Smooth muscle cell (in vitro differentiated cells): ENCODE results near the gene SMPDL3B. TPM values are rescaled to one million over a fixed set of nuclear protein-coding genes. Genes with fewer than 3 reads are reported as not detected.
A peak's percentile ranks its signal among the peaks of the same experiment; 100 is the strongest.

Source experiments
- DNase-seq: peaks from one replicate; lab custom pipeline; 2025; ENCODE audit not compliant: unreplicated experiment; lab: John Stamatoyannopoulos, UW
- H2AFZ ChIP-seq: fragments of 200-600 bp; sonication (generic); 2 replicates; pipeline ENCODE4 v1.6.0; 2016; ENCODE audit warnings: antibody characterized with exemption, low read depth, mild to moderate bottlenecking
- H3F3A ChIP-seq: fragments of 200-600 bp; sonication (generic); 2 replicates; pipeline ENCODE4 v1.6.0; 2017; ENCODE audit warnings: antibody characterized with exemption, low read depth
- H3K27ac ChIP-seq: fragments of 200-600 bp; sonication (generic); 2 replicates; pipeline ENCODE4 v1.5.1; 2016; ENCODE audit warnings: low read depth, mild to moderate bottlenecking
- H3K27me3 ChIP-seq: fragments of 200-600 bp; sonication (generic); 2 replicates; pipeline ENCODE4 v1.6.1; 2016; ENCODE audit warnings: low read depth, mild to moderate bottlenecking
- H3K36me3 ChIP-seq: fragments of 200-600 bp; sonication (generic); 2 replicates; pipeline ENCODE4 v1.5.1; 2016; ENCODE audit warnings: low read depth
- H3K4me1 ChIP-seq: fragments of 200-600 bp; sonication (generic); 2 replicates; pipeline ENCODE4 v1.5.1; 2016; ENCODE audit warnings: low read depth
- H3K4me2 ChIP-seq: fragments of 200-600 bp; sonication (generic); 2 replicates; pipeline ENCODE4 v1.6.0; 2016; ENCODE audit warnings: mild to moderate bottlenecking
- H3K4me3 ChIP-seq: fragments of 200-600 bp; sonication (generic); 2 replicates; pipeline ENCODE4 v1.5.1; 2016; ENCODE audit warnings: mild to moderate bottlenecking
- H3K79me2 ChIP-seq: fragments of 200-600 bp; sonication (generic); 2 replicates; pipeline ENCODE4 v1.6.0; 2016; ENCODE audit warnings: low read depth, mild to moderate bottlenecking
- H3K9ac ChIP-seq: fragments of 200-600 bp; sonication (generic); 2 replicates; pipeline ENCODE4 v1.6.0; 2016; ENCODE audit warnings: low read depth
- H3K9me3 ChIP-seq: fragments of 200-600 bp; sonication (generic); replicated peaks from 2 replicates; pipeline ENCODE4 v1.5.1; 2016; ENCODE audit warnings: low read depth
- H4K20me1 ChIP-seq: fragments of 200-600 bp; sonication (generic); 2 replicates; pipeline ENCODE4 v1.6.0; 2016; ENCODE audit warnings: low read depth
- CTCF ChIP-seq: fragments of 200-600 bp; sonication (generic); IDR thresholded peaks from 2 replicates; pipeline ENCODE4 v1.5.1; 2017; ENCODE audit warnings: borderline replicate concordance, mild to moderate bottlenecking, antibody characterized with exemption; ENCODE audit not compliant: insufficient read depth, poor library complexity, severe bottlenecking
- WGBS: methylation state at CpG from one replicate; pipeline ENCODE4 v1.1.7; 2016; ENCODE audit warnings: low lambda C conversion rate; 5-methylcytosine and 5-hydroxymethylcytosine counted together
- polyA plus RNA-seq: library from polyadenylated mRNA; unstranded; fragments of >200 nt; fragmentation: Nextera tagmentation; extraction: Ambion mirVana; gene quantifications from 2 replicates; pipeline ENCODE4 v1.2.1, GENCODE V29; 2016
- total RNA-seq: library from RNA; depleted of rRNA; stranded (reverse); fragments of >200 nt; gene quantifications from 2 replicates; pipeline ENCODE4 v1.2.3, GENCODE V29; 2014

The SMPDL3B gene
- total and polyA plus RNA-seq, 2 experiments from 2014 or later, result 0.41 TPM; not detected in 1

GRCh38 chr1:27980216-27980845 lies 45.5 kb downstream of the SMPDL3B start:
- Histone ChIP-seq H3K4me2 (peak overlapping the region; percentile 12), H3K27ac (peak overlapping the region; percentile 36), H3K27me3 (no peaks in the 10 kb centered on the region), H3K4me3 (no peak overlapping the region), H3K79me2 (no peaks in the 10 kb centered on the region), H3K9ac (no peak overlapping the region), H4K20me1 (no peaks in the 10 kb centered on the region), H3K36me3 (no peaks in the 10 kb centered on the region), H3F3A (peaks cover 7% of the 10 kb centered on the region), H2AFZ (no peak overlapping the region), H3K9me3 (no peaks in the 10 kb centered on the region), H3K4me1 (no peaks in the 10 kb centered on the region)
- TF ChIP-seq CTCF, result no peak
- DNase-seq, result no peak
- 89% methylated on average over 1 of the region's 1 CpG for WGBS

- Histone ChIP-seq H3F3A (peaks cover 7% of the 10 kb centered on the region), H3K9me3 (no peaks in the 10 kb centered on the region), H4K20me1 (no peaks in the 10 kb centered on the region), H3K9ac (no peak overlapping the region), H3K27me3 (no peaks in the 10 kb centered on the region), H2AFZ (no peak overlapping the region), H3K27ac (peak overlapping the region; percentile 36), H3K4me1 (no peaks in the 10 kb centered on the region), H3K36me3 (no peaks in the 10 kb centered on the region), H3K79me2 (no peaks in the 10 kb centered on the region), H3K4me3 (no peak overlapping the region), H3K4me2 (peak overlapping the region; percentile 12)
- 77% methylated on average over 3 of the region's 3 CpGs for WGBS
- no peak for DNase-seq
- TF ChIP-seq CTCF, result no peak
Observed at GRCh38 chr1:27981145-27981544, 46.3 kb downstream of the SMPDL3B start.

- no peaks in the 10 kb centered on the region for H4K20me1 ChIP-seq
- no peak overlapping the region for H3K27ac ChIP-seq
- H3K79me2 ChIP-seq, result no peaks in the 10 kb centered on the region
- H3K9me3 ChIP-seq, result peaks cover 3% of the 10 kb centered on the region
- no peak for TF ChIP-seq CTCF
- H3F3A ChIP-seq, result no peaks in the 10 kb centered on the region
- H3K4me2 ChIP-seq, result no peak overlapping the region
- H3K36me3 ChIP-seq, result peaks cover 10% of the 10 kb centered on the region
- H3K4me1 ChIP-seq, result no peaks in the 10 kb centered on the region
- no peak overlapping the region for H2AFZ ChIP-seq
- DNase-seq, result no peak
- 93% methylated on average over 3 of the region's 3 CpGs for WGBS
- no peak overlapping the region for H3K9ac ChIP-seq
- H3K4me3 ChIP-seq, result no peak overlapping the region
- H3K27me3 ChIP-seq, result no peaks in the 10 kb centered on the region
Observed at GRCh38 chr1:27990920-27991537, 56.2 kb downstream of the SMPDL3B start.

- peaks cover 19% of the 10 kb centered on the region for H3K36me3 ChIP-seq
- WGBS, result 70% methylated on average over 6 of the region's 6 CpGs
- no peak overlapping the region for H3K4me2 ChIP-seq
- no peak overlapping the region for H3K27ac ChIP-seq
- H3K4me3 ChIP-seq, result no peak overlapping the region
- H3K9ac ChIP-seq, result no peak overlapping the region
- no peaks in the 10 kb centered on the region for H4K20me1 ChIP-seq
- no peaks in the 10 kb centered on the region for H3K4me1 ChIP-seq
- H2AFZ ChIP-seq, result no peak overlapping the region
- H3K27me3 ChIP-seq, result no peaks in the 10 kb centered on the region
- no peaks in the 10 kb centered on the region for H3K79me2 ChIP-seq
- no peaks in the 10 kb centered on the region for H3F3A ChIP-seq
- no peak for TF ChIP-seq CTCF
- peaks cover 3% of the 10 kb centered on the region for H3K9me3 ChIP-seq
- no peak for DNase-seq
Observed at GRCh38 chr1:27992276-27992675, 57.5 kb downstream of the SMPDL3B start.
